Stomach smooth muscle (tissue), 2 donors: ENCODE measurements around the gene SPIN2A.
A peak's percentile ranks its signal among the peaks of the same experiment; 100 is the strongest.
"Not testable (repeated sequence)": the region's sequence is repeated elsewhere in the genome, so short reads cannot be mapped to it uniquely, and the experiment has no call there.

Experiments used
- H3K27ac ChIP-seq: one replicate; pipeline ENCODE4 v1.7.0; 2013; ENCODE audit warnings: mild to moderate bottlenecking, low read length, inconsistent platforms
- H3K27me3 ChIP-seq, 2 donors: one replicate each; pipeline ENCODE4 v1.7.0; 2013; ENCODE audit warnings: low read length in 2 of 2; ENCODE audit not compliant: insufficient read depth in 2 of 2, control insufficient read depth in 1 of 2
- H3K36me3 ChIP-seq, 2 donors: one replicate each; pipeline ENCODE4 v1.7.0; 2013; ENCODE audit warnings: low read length in 2 of 2; ENCODE audit not compliant: control insufficient read depth in 2 of 2, insufficient read depth in 2 of 2
- H3K4me1 ChIP-seq: one replicate; pipeline ENCODE4 v1.7.0; 2013; ENCODE audit warnings: low read length; ENCODE audit not compliant: control insufficient read depth, insufficient read depth
- H3K4me3 ChIP-seq, 2 donors: one replicate each; pipeline ENCODE4 v1.7.0; 2013; ENCODE audit warnings: low read length in 2 of 2
- H3K9ac ChIP-seq, 2 donors: one replicate each; pipeline ENCODE4 v1.7.0; 2013; ENCODE audit warnings: low read length in 2 of 2, mild to moderate bottlenecking in 1 of 2
- H3K9me3 ChIP-seq, 2 donors: one replicate each; pipeline ENCODE4 v1.7.0; 2013; ENCODE audit warnings: low read length in 2 of 2; ENCODE audit not compliant: control insufficient read depth in 2 of 2
- donor health status: healthy.
- donor health status: Pancreatic carcinoma.

Gene SPIN2A

GRCh38 chrX:57134702-57135101 lies 2.5 kb downstream of the SPIN2A start:
- Histone ChIP-seq H3K27ac (no peak overlapping the region), H3K27me3 (no peaks in the 10 kb centered on the region), H3K9ac (no peak overlapping the region), H3K4me1 (no peaks in the 10 kb centered on the region), H3K4me3 (no peak overlapping the region), H3K36me3 (no peaks in the 10 kb centered on the region), H3K9me3 (no peaks in the 10 kb centered on the region)

GRCh38 chrX:57133706-57134105 lies 3.5 kb downstream of the SPIN2A start:
- Histone ChIP-seq H3K4me1 (no peaks in the 10 kb centered on the region), H3K36me3 (no peaks in the 10 kb centered on the region), H3K9me3 (no peaks in the 10 kb centered on the region), H3K27me3 (no peaks in the 10 kb centered on the region), H3K4me3 (no peak overlapping the region), H3K9ac (no peak overlapping the region), H3K27ac (no peak overlapping the region)

GRCh38 chrX:57133284-57133683 lies 3.9 kb downstream of the SPIN2A start:
- not testable (repeated sequence) for H3K4me3 ChIP-seq, H3K9me3 ChIP-seq, H3K27me3 ChIP-seq, H3K27ac ChIP-seq, H3K36me3 ChIP-seq, H3K4me1 ChIP-seq, H3K9ac ChIP-seq

- Histone ChIP-seq H3K4me3 (no peak overlapping the region), H3K27ac (no peak overlapping the region), H3K9me3 (no peaks in the 10 kb centered on the region), H3K27me3 (no peaks in the 10 kb centered on the region), H3K36me3 (no peaks in the 10 kb centered on the region), H3K4me1 (no peaks in the 10 kb centered on the region), H3K9ac (no peak overlapping the region)
Measured at GRCh38 chrX:57132046-57132445, 5.2 kb downstream of the SPIN2A start.

GRCh38 chrX:57121816-57122215 lies 15.4 kb downstream of the SPIN2A start:
- H3K27ac ChIP-seq = peak overlapping the region; percentile 24
- no peaks in the 10 kb centered on the region for H3K9me3 ChIP-seq
- H3K9ac ChIP-seq = peak overlapping the region in 1 of 2 donors; percentile 55
- peak overlapping the region; percentile 65 to 79 for H3K4me3 ChIP-seq
- no peaks in the 10 kb centered on the region for H3K4me1 ChIP-seq
- H3K36me3 ChIP-seq = no peaks in the 10 kb centered on the region
- no peaks in the 10 kb centered on the region for H3K27me3 ChIP-seq

GRCh38 chrX:57121162-57121755 lies 15.9 kb downstream of the SPIN2A start, which contains the start of gene SPIN2B:
SPIN2B (minus strand) TSS chrX:57121548.
- Histone ChIP-seq H3K4me3 (peak within 1 kb of the TSS; percentile 65 to 79), H3K9ac (peak within 1 kb of the TSS; percentile 55), H3K27ac (peak within 1 kb of the TSS; percentile 24), H3K36me3 (no peaks in the 10 kb centered on the region), H3K9me3 (no peaks in the 10 kb centered on the region), H3K4me1 (no peaks in the 10 kb centered on the region), H3K27me3 (no peaks in the 10 kb centered on the region)

- peak overlapping the region; percentile 21 to 55 for H3K9ac ChIP-seq
- H3K4me3 ChIP-seq = peak overlapping the region; percentile 65 to 79
- H3K27ac ChIP-seq = peak overlapping the region; percentile 24
- H3K36me3 ChIP-seq, H3K4me1 ChIP-seq, H3K9me3 ChIP-seq, H3K27me3 ChIP-seq: not testable (repeated sequence)
Measured at GRCh38 chrX:57120619-57121161, 16.5 kb downstream of the SPIN2A start.

- Histone ChIP-seq H3K36me3 (no peaks in the 10 kb centered on the region), H3K4me3 (no peak overlapping the region), H3K9ac (no peak overlapping the region), H3K4me1 (no peaks in the 10 kb centered on the region), H3K27me3 (no peaks in the 10 kb centered on the region), H3K27ac (no peak overlapping the region), H3K9me3 (no peaks in the 10 kb centered on the region)
Measured at GRCh38 chrX:57119416-57119815, 17.8 kb downstream of the SPIN2A start.

- not testable (repeated sequence) for H3K27ac ChIP-seq, H3K36me3 ChIP-seq, H3K27me3 ChIP-seq, H3K4me3 ChIP-seq, H3K4me1 ChIP-seq, H3K9me3 ChIP-seq, H3K9ac ChIP-seq
Measured at GRCh38 chrX:57117566-57117965, 19.6 kb downstream of the SPIN2A start.

- Histone ChIP-seq H3K9ac (no peak overlapping the region), H3K27ac (no peak overlapping the region), H3K27me3 (no peaks in the 10 kb centered on the region), H3K4me1 (no peaks in the 10 kb centered on the region), H3K9me3 (no peaks in the 10 kb centered on the region), H3K4me3 (no peak overlapping the region), H3K36me3 (peaks cover 0 to 2% of the 10 kb centered on the region in 2 donors)
Measured at GRCh38 chrX:57104921-57105398, 32.2 kb downstream of the SPIN2A start.

- Histone ChIP-seq H3K4me1 (no peaks in the 10 kb centered on the region), H3K27me3 (no peaks in the 10 kb centered on the region), H3K4me3 (no peak overlapping the region), H3K9me3 (no peaks in the 10 kb centered on the region), H3K36me3 (peaks cover 0 to 2% of the 10 kb centered on the region in 2 donors), H3K9ac (no peak overlapping the region), H3K27ac (no peak overlapping the region)
Measured at GRCh38 chrX:57104406-57104805, 32.8 kb downstream of the SPIN2A start.
